Measurements from ENCODE around the gene CPLX3. TPM values are rescaled to one million over a fixed set of nuclear protein-coding genes. Genes with fewer than 3 reads are reported as not detected.

Gene CPLX3
- polyA plus RNA-seq, 3 donors = 0.12 TPM; not detected in 2

DNA sequence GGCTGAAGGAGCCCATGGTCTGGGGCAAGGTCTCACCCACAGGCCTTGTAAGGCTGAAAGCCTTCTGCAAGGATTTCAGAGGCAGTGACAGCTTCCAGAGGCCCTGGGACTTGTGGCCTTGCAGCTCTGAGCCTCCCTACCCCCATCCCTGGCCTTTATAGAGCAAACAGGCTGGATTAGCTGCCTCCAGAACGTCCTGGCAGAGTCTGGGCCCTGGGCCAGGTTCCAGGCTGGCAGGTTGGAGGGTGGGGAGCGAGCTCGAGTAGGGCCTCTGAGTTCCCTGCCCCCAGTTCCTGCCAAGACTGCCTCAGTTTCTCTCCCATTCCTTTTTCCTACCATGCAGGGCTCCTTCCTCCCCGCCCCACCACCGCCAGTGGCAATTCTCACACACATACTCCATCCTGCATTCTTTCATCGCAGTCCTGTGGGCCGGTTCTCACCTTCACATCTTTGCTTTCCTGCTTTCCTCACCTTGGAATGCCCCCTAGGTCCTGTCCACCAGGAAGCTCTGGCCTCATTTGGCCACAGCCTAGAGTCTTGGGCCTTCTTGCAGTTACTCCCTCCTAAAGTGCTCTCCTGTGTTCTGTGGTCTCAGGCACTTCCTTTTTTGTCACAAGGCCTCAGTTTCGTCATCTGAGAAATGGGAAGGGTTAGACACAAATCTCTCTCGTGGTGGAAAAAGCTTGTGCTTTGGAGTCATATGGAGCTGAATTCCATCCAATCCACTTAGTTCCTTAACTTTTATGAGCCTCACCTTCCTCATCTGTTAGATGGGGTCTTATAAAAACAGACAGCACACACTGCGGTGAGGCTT, 11.1 kb upstream of the CPLX3 start:
- Mint-ChIP-seq H3K27me3 (ENCODE audit: low read depth in 3 of 3) (peaks cover 2 to 10% (median 7%) of the 10 kb centered on the region in 3 donors), H3K27ac (peak overlapping the region in 3 of 7 donors; percentile 11 to 68 (median 50)), H3K4me3 (no peak overlapping the region), H3K36me3 (no peaks in the 10 kb centered on the region), H3K9me3 (peaks cover 0 to 3% (median 0%) of the 10 kb centered on the region in 7 donors), H3K4me1 (peaks cover 17% of the 10 kb centered on the region)
- H3K9ac ChIP-seq (ENCODE audit: insufficient read depth, low read length, poor library complexity, severe bottlenecking) = no peak overlapping the region
- intact Hi-C loops (cut with micrococcal nuclease) = no loop called here
- H3K27ac ChIP-seq (ENCODE audit: low read depth in 1 of 2, low read length in 2 of 2) = no peak overlapping the region
- no peak overlapping the region for H2AFZ ChIP-seq (ENCODE audit: insufficient read depth, low read depth, low read length, poor library complexity, severe bottlenecking)
- H3K27me3 ChIP-seq (ENCODE audit: control insufficient read depth in 2 of 2, insufficient read depth in 2 of 2, low read length in 2 of 2) = no peaks in the 10 kb centered on the region
- WGBS (ENCODE audit: insufficient coverage) = 100% methylated on average over 5 of the region's 10 CpGs
- peaks cover 5 to 12% of the 10 kb centered on the region in 2 donors for H3K4me1 ChIP-seq (ENCODE audit: control insufficient read depth in 1 of 2, insufficient read depth in 2 of 2, low read length in 2 of 2)
- TF ChIP-seq, protein P1, sequence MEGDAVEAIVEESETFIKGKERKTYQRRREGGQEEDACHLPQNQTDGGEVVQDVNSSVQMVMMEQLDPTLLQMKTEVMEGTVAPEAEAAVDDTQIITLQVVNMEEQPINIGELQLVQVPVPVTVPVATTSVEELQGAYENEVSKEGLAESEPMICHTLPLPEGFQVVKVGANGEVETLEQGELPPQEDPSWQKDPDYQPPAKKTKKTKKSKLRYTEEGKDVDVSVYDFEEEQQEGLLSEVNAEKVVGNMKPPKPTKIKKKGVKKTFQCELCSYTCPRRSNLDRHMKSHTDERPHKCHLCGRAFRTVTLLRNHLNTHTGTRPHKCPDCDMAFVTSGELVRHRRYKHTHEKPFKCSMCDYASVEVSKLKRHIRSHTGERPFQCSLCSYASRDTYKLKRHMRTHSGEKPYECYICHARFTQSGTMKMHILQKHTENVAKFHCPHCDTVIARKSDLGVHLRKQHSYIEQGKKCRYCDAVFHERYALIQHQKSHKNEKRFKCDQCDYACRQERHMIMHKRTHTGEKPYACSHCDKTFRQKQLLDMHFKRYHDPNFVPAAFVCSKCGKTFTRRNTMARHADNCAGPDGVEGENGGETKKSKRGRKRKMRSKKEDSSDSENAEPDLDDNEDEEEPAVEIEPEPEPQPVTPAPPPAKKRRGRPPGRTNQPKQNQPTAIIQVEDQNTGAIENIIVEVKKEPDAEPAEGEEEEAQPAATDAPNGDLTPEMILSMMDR (IDR thresholded peaks at IDR 0.05) = no peak
- H3K36me3 ChIP-seq (replicated peaks in 1 of 2; ENCODE audit: control insufficient read depth in 1 of 2, insufficient read depth in 2 of 2, low read length in 2 of 2) = no peaks in the 10 kb centered on the region
- no peak overlapping the region for H3K4me3 ChIP-seq (replicated peaks in 1 of 3; ENCODE audit: low read depth in 2 of 3, low read length in 3 of 3)
- DNase-seq = peak in 1 of 3 donors; percentile 48
- no peaks in the 10 kb centered on the region for H3K9me3 ChIP-seq (replicated peaks in 1 of 2; ENCODE audit: control insufficient read depth in 1 of 2, insufficient read depth in 1 of 2, low read length in 2 of 2)
- no peaks in the 10 kb centered on the region for H4K20me1 ChIP-seq (ENCODE audit: insufficient read depth, low read length)
- no peak overlapping the region for H3K4me2 ChIP-seq (replicated peaks; ENCODE audit: extremely low read depth, low read length, poor library complexity, severe bottlenecking)
- H3K79me2 ChIP-seq (ENCODE audit: insufficient read depth, low read length) = no peaks in the 10 kb centered on the region

GRCh38 chr15:74815961-74816360, 10.5 kb upstream of the CPLX3 start:
- Histone ChIP-seq H3K9me3 (replicated peaks in 1 of 2; ENCODE audit: control insufficient read depth in 1 of 2, insufficient read depth in 1 of 2, low read length in 2 of 2) (no peaks in the 10 kb centered on the region), H4K20me1 (ENCODE audit: insufficient read depth, low read length) (no peaks in the 10 kb centered on the region), H2AFZ (ENCODE audit: insufficient read depth, low read depth, low read length, poor library complexity, severe bottlenecking) (no peak overlapping the region), H3K27ac (ENCODE audit: low read depth in 1 of 2, low read length in 2 of 2) (no peak overlapping the region), H3K4me1 (ENCODE audit: control insufficient read depth in 1 of 2, insufficient read depth in 2 of 2, low read length in 2 of 2) (peaks cover 5 to 14% of the 10 kb centered on the region in 2 donors), H3K36me3 (replicated peaks in 1 of 2; ENCODE audit: control insufficient read depth in 1 of 2, insufficient read depth in 2 of 2, low read length in 2 of 2) (no peaks in the 10 kb centered on the region), H3K4me3 (replicated peaks in 1 of 3; ENCODE audit: low read depth in 2 of 3, low read length in 3 of 3) (no peak overlapping the region), H3K27me3 (ENCODE audit: control insufficient read depth in 2 of 2, insufficient read depth in 2 of 2, low read length in 2 of 2) (no peaks in the 10 kb centered on the region), H3K79me2 (ENCODE audit: insufficient read depth, low read length) (no peaks in the 10 kb centered on the region), H3K4me2 (replicated peaks; ENCODE audit: extremely low read depth, low read length, poor library complexity, severe bottlenecking) (no peak overlapping the region), H3K9ac (ENCODE audit: insufficient read depth, low read length, poor library complexity, severe bottlenecking) (no peak overlapping the region)
- no peak overlapping the region for H3K4me3 Mint-ChIP-seq
- DNase-seq = no peak
- no peak overlapping the region for H3K27ac Mint-ChIP-seq
- peaks cover 0 to 3% (median 0%) of the 10 kb centered on the region in 7 donors for H3K9me3 Mint-ChIP-seq
- H3K4me1 Mint-ChIP-seq = peaks cover 17% of the 10 kb centered on the region
- 95% methylated on average over 15 of the region's 15 CpGs for WGBS (ENCODE audit: insufficient coverage)
- intact Hi-C loops (cut with micrococcal nuclease) = no loop called here
- TF ChIP-seq, protein P1 (IDR thresholded peaks at IDR 0.05) = no peak
- H3K36me3 Mint-ChIP-seq = no peaks in the 10 kb centered on the region
- peaks cover 0 to 11% (median 7%) of the 10 kb centered on the region in 3 donors for H3K27me3 Mint-ChIP-seq (ENCODE audit: low read depth in 3 of 3)
